Gastrocnemius medialis (tissue), 4 donors: ENCODE data around the gene SPATA21. TPM values are rescaled to one million over a fixed set of nuclear protein-coding genes. Genes with fewer than 3 reads are reported as not detected.

Source experiments
- total RNA-seq, 4 donors: library from RNA; depleted of rRNA; stranded (reverse); fragments of >200 nt; gene quantifications; one replicate each; pipeline versions ENCODE4 v1.1.0 to v1.2.3, GENCODE V29; 2016

Gene SPATA21
- total RNA-seq, 4 donors from 2014 or later, result not detected

Other genes starting within 250 kb of the SPATA21 start
- 1 to 10 TPM in 3 of 4 donors, under 1 TPM in 1; 0.68 to 3.0 (median 2.3) TPM for gene ARHGEF19, start 224.8 kb downstream of the SPATA21 start, total RNA-seq
- 1 to 10 TPM in 3 of 4 donors, under 1 TPM in 1; 0.46 to 6.3 (median 3.1) TPM for gene CPLANE2, start 200.2 kb downstream of the SPATA21 start, total RNA-seq
- gene FBXO42, start 84.9 kb downstream of the SPATA21 start, total RNA-seq, result 10 to 100 TPM; 23.1 to 32.4 (median 27.2) TPM
- gene SZRD1, start 70.2 kb downstream of the SPATA21 start, total RNA-seq, result 100 to 1,000 TPM in 1 of 4 donors, 10 to 100 TPM in 3; 44.1 to 102 (median 83.1) TPM
- gene NECAP2, start 3.3 kb upstream of the SPATA21 start, total RNA-seq, result 10 to 100 TPM in 2 of 4 donors, 1 to 10 TPM in 2; 8.9 to 12.6 (median 10.4) TPM
- gene RNU1-1, start 76.9 kb upstream of the SPATA21 start, total RNA-seq, result under 1 TPM in 1 of 4 donors, not detected in 3; under 0.01 TPM
- 10 to 100 TPM in 2 of 4 donors, 1 to 10 TPM in 2; 6.6 to 20.0 (median 11.2) TPM for gene NBPF1, start 176.1 kb upstream of the SPATA21 start, total RNA-seq
- under 1 TPM in 1 of 4 donors, not detected in 3; under 0.01 TPM for gene RNU1-3, start 229.5 kb upstream of the SPATA21 start, total RNA-seq